Stimulated activated CD8-positive, alpha-beta memory T cell treated with anti-CD3 and anti-CD28 coated beads, Interleukin-12 subunit alpha, Interleukin-12 subunit beta, amount 100 ng/mL, for 24 hours (primary cell): ENCODE data around the gene VTCN1.

Experiments used
- DNase-seq: peaks from one replicate; pipeline ENCODE4 v3.0.0-alpha.2; 2020; ENCODE audit errors: extremely low read depth

Gene VTCN1

GRCh38 chr1:117209094-117209493 lies 1.6 kb downstream of the VTCN1 start:
- DNase-seq = no peak

GRCh38 chr1:117208580-117208979 lies 2.1 kb downstream of the VTCN1 start:
- DNase-seq = no peak

- DNase-seq = no peak
These were observed 5.4 kb downstream of the VTCN1 start for GRCh38 chr1:117205368-117205767.

- no peak for DNase-seq
These were observed 8.9 kb downstream of the VTCN1 start for GRCh38 chr1:117201808-117202207.

GRCh38 chr1:117198097-117198496 lies 12.6 kb downstream of the VTCN1 start:
- DNase-seq = no peak

GRCh38 chr1:117189726-117190125 lies 21.0 kb downstream of the VTCN1 start:
- no peak for DNase-seq

- DNase-seq = no peak
These were observed 21.8 kb downstream of the VTCN1 start for GRCh38 chr1:117188816-117189437.

- DNase-seq = no peak
These were observed 22.4 kb downstream of the VTCN1 start for GRCh38 chr1:117188170-117188815.

- no peak for DNase-seq
These were observed 27.6 kb downstream of the VTCN1 start for GRCh38 chr1:117183112-117183511.

GRCh38 chr1:117182319-117182718 lies 28.4 kb downstream of the VTCN1 start:
- DNase-seq = no peak

- DNase-seq = no peak
These were observed 29.1 kb downstream of the VTCN1 start for GRCh38 chr1:117181630-117182041.

GRCh38 chr1:117180147-117180967 lies 30.4 kb downstream of the VTCN1 start:
- no peak for DNase-seq

- no peak for DNase-seq
These were observed 31.3 kb downstream of the VTCN1 start for GRCh38 chr1:117179471-117179870.

GRCh38 chr1:117178756-117179155 lies 32.0 kb downstream of the VTCN1 start:
- no peak for DNase-seq

GRCh38 chr1:117177376-117177775 lies 33.4 kb downstream of the VTCN1 start:
- no peak for DNase-seq

GRCh38 chr1:117176579-117176978 lies 34.1 kb downstream of the VTCN1 start:
- DNase-seq = no peak

- no peak for DNase-seq
These were observed 35.9 kb downstream of the VTCN1 start for GRCh38 chr1:117174851-117175250.

GRCh38 chr1:117173691-117174090 lies 37.0 kb downstream of the VTCN1 start:
- no peak for DNase-seq

GRCh38 chr1:117173006-117173405 lies 37.7 kb downstream of the VTCN1 start:
- no peak for DNase-seq

- no peak for DNase-seq
These were observed 38.7 kb downstream of the VTCN1 start for GRCh38 chr1:117171900-117172511.

GRCh38 chr1:117169871-117170596 lies 40.7 kb downstream of the VTCN1 start:
- no peak for DNase-seq

GRCh38 chr1:117167402-117167801 lies 43.3 kb downstream of the VTCN1 start:
- no peak for DNase-seq
